Activated T-helper 1 cell treated with anti-CD3 and anti-CD28 coated beads, Interleukin-2, amount 50 U/mL, for 16 hours (primary cell): Measurements from ENCODE around the gene AGPAT3.
A peak's percentile ranks its signal among the peaks of the same experiment; 100 is the strongest.

ENCODE experiments used
- DNase-seq, 2 donors: peaks; one replicate each; pipeline ENCODE4 v3.0.0-alpha.2; 2020; ENCODE audit warnings: low read depth in 1 of 2, low spot score in 1 of 2

AGPAT3 gene

GRCh38 chr21:43989401-43989800 lies 124.4 kb downstream of the AGPAT3 start:
- DNase-seq, result no peak

GRCh38 chr21:43991447-43991991 lies 126.5 kb downstream of the AGPAT3 start:
- DNase-seq, result no peak

GRCh38 chr21:43992121-43992520 lies 127.1 kb downstream of the AGPAT3 start:
- DNase-seq, result no peak

GRCh38 chr21:43993420-43993934 lies 128.5 kb downstream of the AGPAT3 start:
- no peak for DNase-seq

GRCh38 chr21:43994085-43994484 lies 129.1 kb downstream of the AGPAT3 start:
- DNase-seq, result no peak

- DNase-seq, result no peak
Measured at GRCh38 chr21:43994646-43995045, 129.6 kb downstream of the AGPAT3 start.

- no peak for DNase-seq
Measured at GRCh38 chr21:43995521-43996105, 130.6 kb downstream of the AGPAT3 start.

GRCh38 chr21:43997766-43998742 lies 133.0 kb downstream of the AGPAT3 start:
- no peak for DNase-seq

- DNase-seq, result no peak
Measured at GRCh38 chr21:44000360-44000759, 135.3 kb downstream of the AGPAT3 start.

GRCh38 chr21:44002511-44002910 lies 137.5 kb downstream of the AGPAT3 start:
- no peak for DNase-seq

GRCh38 chr21:44003307-44003966 lies 138.4 kb downstream of the AGPAT3 start:
- DNase-seq, result no peak

GRCh38 chr21:44005071-44005470 lies 140.0 kb downstream of the AGPAT3 start:
- no peak for DNase-seq

GRCh38 chr21:44005593-44005992 lies 140.6 kb downstream of the AGPAT3 start:
- DNase-seq, result no peak

GRCh38 chr21:44006017-44006619 lies 141.1 kb downstream of the AGPAT3 start:
- DNase-seq, result no peak

GRCh38 chr21:44006656-44007055 lies 141.6 kb downstream of the AGPAT3 start:
- DNase-seq, result no peak

GRCh38 chr21:44010429-44010828 lies 145.4 kb downstream of the AGPAT3 start:
- DNase-seq, result no peak

GRCh38 chr21:44011123-44011522 lies 146.1 kb downstream of the AGPAT3 start:
- no peak for DNase-seq

- DNase-seq, result peak; percentile 39 to 71
Measured at GRCh38 chr21:44011579-44012473, 146.8 kb downstream of the AGPAT3 start, which contains the start of gene TRAPPC10. Gene TRAPPC10 (plus strand): TSS chr21:44012309. CDS start chr21:44012494, 185 bp downstream.

- DNase-seq, result peak; percentile 52 to 70
Measured at GRCh38 chr21:44012474-44013379, 147.7 kb downstream of the AGPAT3 start.
